Mesothelial cell of epicardium (in vitro differentiated cells): ENCODE data around the gene ATXN1. TPM values are rescaled to one million over a fixed set of nuclear protein-coding genes. Genes with fewer than 3 reads are reported as not detected.
"Not testable (repeated sequence)": the region's sequence is repeated elsewhere in the genome, so short reads cannot be mapped to it uniquely, and the experiment has no call there.

ENCODE experiments used
- DNase-seq, 2 experiments: peaks; one replicate each; pipeline ENCODE4 v3.0.0; 2021; ENCODE audit warnings: low spot score in 2 of 2; ENCODE audit not compliant: unreplicated experiment in 2 of 2
- H3K27ac Mint-ChIP-seq: 2 replicates; pipeline ENCODE4 v1.8.0; 2021; ENCODE audit warnings: mixed read lengths
- H3K27me3 Mint-ChIP-seq: 2 replicates; pipeline ENCODE4 v1.8.0; 2021; ENCODE audit warnings: low read depth, mixed read lengths
- H3K36me3 Mint-ChIP-seq: 2 replicates; pipeline ENCODE4 v1.8.0; 2021; ENCODE audit warnings: mixed read lengths
- H3K4me1 Mint-ChIP-seq: 2 replicates; pipeline ENCODE4 v1.8.0; 2021; ENCODE audit warnings: mixed read lengths
- H3K4me3 Mint-ChIP-seq: 2 replicates; pipeline ENCODE4 v1.8.0; 2021; ENCODE audit warnings: mild to moderate bottlenecking, moderate library complexity, mixed read lengths
- H3K9me3 Mint-ChIP-seq: 2 replicates; pipeline ENCODE4 v1.8.0; 2021; ENCODE audit warnings: mixed read lengths
- CTCF ChIP-seq: fragments of 200-600 bp; sonication (generic); IDR thresholded peaks from one replicate; pipeline ENCODE4 v1.5.0; 2021; ENCODE audit warnings: antibody characterized with exemption; ENCODE audit not compliant: unreplicated experiment
- total RNA-seq: library from RNA; stranded (reverse); gene quantifications from 3 replicates; pipeline ENCODE4 v1.2.1, GENCODE V29; 2021

ATXN1 gene
- total RNA-seq, 1 donor from 2014 or later: 59.5 TPM

GRCh38 chr6:16704401-16705045 is 56.7 kb downstream of the ATXN1 start:
- DNase-seq: no peak
- peaks cover 4% of the 10 kb centered on the region for H3K36me3 Mint-ChIP-seq
- H3K27ac Mint-ChIP-seq: peak overlapping the region; percentile 62
- H3K9me3 Mint-ChIP-seq: no peaks in the 10 kb centered on the region
- no peaks in the 10 kb centered on the region for H3K27me3 Mint-ChIP-seq
- peaks cover 42% of the 10 kb centered on the region for H3K4me1 Mint-ChIP-seq
- peak overlapping the region; percentile 25 for H3K4me3 Mint-ChIP-seq
- no peak for TF ChIP-seq CTCF

GRCh38 chr6:16702627-16703378 is 58.5 kb downstream of the ATXN1 start:
- not testable (repeated sequence) for DNase-seq, H3K9me3 Mint-ChIP-seq, H3K4me3 Mint-ChIP-seq, H3K36me3 Mint-ChIP-seq, H3K27ac Mint-ChIP-seq, H3K27me3 Mint-ChIP-seq
- peaks cover 54% of the 10 kb centered on the region for H3K4me1 Mint-ChIP-seq

- TF ChIP-seq CTCF: no peak
- Mint-ChIP-seq H3K4me3 (no peak overlapping the region), H3K9me3 (no peaks in the 10 kb centered on the region), H3K27me3 (no peaks in the 10 kb centered on the region), H3K4me1 (peaks cover 58% of the 10 kb centered on the region), H3K36me3 (peaks cover 1% of the 10 kb centered on the region), H3K27ac (peak overlapping the region; percentile 66)
- no peak for DNase-seq
These were observed 60.4 kb downstream of the ATXN1 start for GRCh38 chr6:16700916-16701234.

GRCh38 chr6:16700202-16700915 is 60.9 kb downstream of the ATXN1 start:
- Mint-ChIP-seq H3K36me3 (peaks cover 1% of the 10 kb centered on the region), H3K4me1 (peaks cover 53% of the 10 kb centered on the region), H3K4me3 (peak overlapping the region; percentile 12), H3K27ac (peak overlapping the region; percentile 66), H3K9me3 (no peaks in the 10 kb centered on the region), H3K27me3 (no peaks in the 10 kb centered on the region)
- no peak for DNase-seq
- no peak for TF ChIP-seq CTCF

- no peak overlapping the region for H3K4me3 Mint-ChIP-seq
- no peak for TF ChIP-seq CTCF
- peaks cover 42% of the 10 kb centered on the region for H3K4me1 Mint-ChIP-seq
- no peak for DNase-seq
- H3K36me3 Mint-ChIP-seq: peaks cover 1% of the 10 kb centered on the region
- peak overlapping the region; percentile 33 for H3K27ac Mint-ChIP-seq
- H3K9me3 Mint-ChIP-seq: no peaks in the 10 kb centered on the region
- no peaks in the 10 kb centered on the region for H3K27me3 Mint-ChIP-seq
These were observed 62.0 kb downstream of the ATXN1 start for GRCh38 chr6:16698997-16699868.
